Fibroblast of lung (primary cell): Measurements from ENCODE around the gene ATRIP. TPM values are rescaled to one million over a fixed set of nuclear protein-coding genes. Genes with fewer than 3 reads are reported as not detected.

ENCODE experiments used
- DNase-seq, 2 donors: peaks; one replicate each; pipeline versions ENCODE4 v3.0.0 to v3.0.0-alpha.2; 2010; ENCODE audit warnings: low read depth in 2 of 2
- H2AFZ ChIP-seq: 2 replicates; pipeline ENCODE4 v1.5.1; 2012; ENCODE audit warnings: low read length, control low read depth, inconsistent platforms
- H3K27ac ChIP-seq: 2 replicates; pipeline ENCODE4 v1.5.1; 2011; ENCODE audit warnings: low read length, control low read depth; ENCODE audit not compliant: insufficient read depth
- H3K27me3 ChIP-seq: 2 replicates; pipeline ENCODE4 v1.5.1; 2011; ENCODE audit warnings: mild to moderate bottlenecking, low read length; ENCODE audit not compliant: control insufficient read depth, insufficient read depth
- H3K36me3 ChIP-seq: 2 replicates; pipeline ENCODE4 v1.5.1; 2011; ENCODE audit warnings: low read length; ENCODE audit not compliant: control insufficient read depth, insufficient read depth
- H3K4me1 ChIP-seq: 2 replicates; pipeline ENCODE4 v1.5.1; 2011; ENCODE audit warnings: low read length; ENCODE audit not compliant: control insufficient read depth, insufficient read depth; ENCODE audit errors: extremely low read depth
- H3K4me2 ChIP-seq: 2 replicates; pipeline ENCODE4 v1.5.1; 2011; ENCODE audit warnings: low read length, control low read depth; ENCODE audit not compliant: insufficient read depth; ENCODE audit errors: extremely low read depth
- H3K4me3 ChIP-seq, 4 experiments: fragments of 200-600 bp in 1 of 4; sonication (generic) in 1 of 4; replicated peaks in 1 of 4; 2 replicates each; pipeline ENCODE4 v1.5.1; 2011 to 2016; ENCODE audit warnings: low read length in 4 of 4, low read depth in 3 of 4, mild to moderate bottlenecking in 3 of 4, control low read depth in 2 of 4, inconsistent platforms in 1 of 4, mixed read lengths in 1 of 4; ENCODE audit not compliant: insufficient read depth in 1 of 4; ENCODE audit errors: control extremely low read depth in 1 of 4
- H3K79me2 ChIP-seq: 2 replicates; pipeline ENCODE4 v1.5.1; 2012; ENCODE audit warnings: mild to moderate bottlenecking, low read length, inconsistent platforms; ENCODE audit not compliant: control insufficient read depth, insufficient read depth
- H3K9ac ChIP-seq: 2 replicates; pipeline ENCODE4 v1.5.1; 2011; ENCODE audit warnings: mild to moderate bottlenecking, low read length, control low read depth; ENCODE audit not compliant: insufficient read depth
- H3K9me3 ChIP-seq: 2 replicates; pipeline ENCODE4 v1.5.1; 2012; ENCODE audit warnings: low read depth, low read length; ENCODE audit not compliant: control insufficient read depth, insufficient read depth
- H4K20me1 ChIP-seq: 2 replicates; pipeline ENCODE4 v1.5.1; 2011; ENCODE audit warnings: low read length; ENCODE audit not compliant: control insufficient read depth, insufficient read depth; ENCODE audit errors: extremely low read depth
- CTCF ChIP-seq, 2 donors: IDR thresholded peaks in 1 of 2; conservative IDR thresholded peaks in 1 of 2; 1 replicate in 1 of 2; 2 replicates in 1 of 2; pipeline ENCODE4 v1.5.1; 2011 to 2012; ENCODE audit warnings: low read length in 2 of 2, control low read depth in 1 of 2, inconsistent platforms in 1 of 2, low read depth in 1 of 2, mild to moderate bottlenecking in 1 of 2
- EZH2 ChIP-seq: IDR thresholded peaks from 2 replicates; pipeline ENCODE4 v1.5.1; 2012; ENCODE audit warnings: low read length, control low read depth, mild to moderate bottlenecking; ENCODE audit errors: missing control alignments
- polyA plus RNA-seq, 2 donors: library from polyadenylated mRNA; depleted of rRNA in 1 of 2; stranded (reverse) in 1 of 2; unstranded in 1 of 2; fragments of >200 nt; gene quantifications; 2 replicates each; pipeline ENCODE4 v1.2.1, GENCODE V29; 2011 to 2012; ENCODE audit warnings: missing spikeins in 1 of 2
- total RNA-seq: library from RNA; depleted of rRNA; stranded (reverse); fragments of >200 nt; gene quantifications from 2 replicates; pipeline ENCODE4 v1.2.1, GENCODE V29; 2014

The ATRIP gene
- total and polyA plus RNA-seq, 2 donors (not counting 1 experiment from before 2014, with no cell fraction given): 3.0 to 5.0 TPM

GRCh38 chr3:48428088-48428571 lies 18.4 kb upstream of the ATRIP start:
- peaks cover 18% of the 10 kb centered on the region for H3K4me1 ChIP-seq
- H3K27me3 ChIP-seq: no peaks in the 10 kb centered on the region
- no peak overlapping the region for H3K9ac ChIP-seq
- peak overlapping the region in 3 of 4 experiments; percentile 57 to 69 (median 66) for H3K4me3 ChIP-seq
- no peak overlapping the region for H3K27ac ChIP-seq
- no peak for DNase-seq
- H4K20me1 ChIP-seq: no peaks in the 10 kb centered on the region
- H3K79me2 ChIP-seq: no peaks in the 10 kb centered on the region
- no peak overlapping the region for H2AFZ ChIP-seq
- TF ChIP-seq EZH2: no peak
- no peak for TF ChIP-seq CTCF (conservative IDR thresholded peaks at IDR 0.05 in 1 of 2, IDR thresholded peaks at IDR 0.05 in 1 of 2; ENCODE audit: low read depth in 1 of 2, low read length in 2 of 2)
- H3K36me3 ChIP-seq: peaks cover 5% of the 10 kb centered on the region
- H3K9me3 ChIP-seq: no peaks in the 10 kb centered on the region
- H3K4me2 ChIP-seq: peak overlapping the region; percentile 79

GRCh38 chr3:48428572-48429316 lies 17.8 kb upstream of the ATRIP start:
- H3K4me1 ChIP-seq: peaks cover 19% of the 10 kb centered on the region
- H3K79me2 ChIP-seq: no peaks in the 10 kb centered on the region
- peak overlapping the region; percentile 75 for H3K9ac ChIP-seq
- peak; percentile 31 to 40 for DNase-seq
- H3K9me3 ChIP-seq: no peaks in the 10 kb centered on the region
- no peaks in the 10 kb centered on the region for H4K20me1 ChIP-seq
- TF ChIP-seq CTCF (conservative IDR thresholded peaks at IDR 0.05 in 1 of 2, IDR thresholded peaks at IDR 0.05 in 1 of 2; ENCODE audit: low read depth in 1 of 2, low read length in 2 of 2) (no peak), EZH2 (no peak)
- peaks cover 7% of the 10 kb centered on the region for H3K36me3 ChIP-seq
- peak overlapping the region; percentile 57 to 69 (median 62) for H3K4me3 ChIP-seq
- peak overlapping the region; percentile 79 for H3K4me2 ChIP-seq
- H2AFZ ChIP-seq: no peak overlapping the region
- peak overlapping the region; percentile 28 for H3K27ac ChIP-seq
- H3K27me3 ChIP-seq: no peaks in the 10 kb centered on the region

GRCh38 chr3:48429317-48429959 lies 17.1 kb upstream of the ATRIP start:
- peaks cover 26% of the 10 kb centered on the region for H3K4me1 ChIP-seq
- peaks cover 7% of the 10 kb centered on the region for H3K36me3 ChIP-seq
- TF ChIP-seq CTCF (conservative IDR thresholded peaks at IDR 0.05 in 1 of 2, IDR thresholded peaks at IDR 0.05 in 1 of 2; ENCODE audit: low read depth in 1 of 2, low read length in 2 of 2) (no peak), EZH2 (no peak)
- H3K4me3 ChIP-seq: peak overlapping the region; percentile 55 to 69 (median 58)
- peak overlapping the region; percentile 51 for H2AFZ ChIP-seq
- peak overlapping the region; percentile 92 for H3K4me2 ChIP-seq
- H3K27me3 ChIP-seq: no peaks in the 10 kb centered on the region
- no peaks in the 10 kb centered on the region for H4K20me1 ChIP-seq
- H3K9me3 ChIP-seq: no peaks in the 10 kb centered on the region
- peak overlapping the region; percentile 28 for H3K27ac ChIP-seq
- peak overlapping the region; percentile 75 for H3K9ac ChIP-seq
- H3K79me2 ChIP-seq: no peaks in the 10 kb centered on the region
- DNase-seq: peak; percentile 22 to 33
